Posterior cingulate gyrus (tissue), 11 donors: Measurements from ENCODE around the gene MR1.
"Not testable (repeated sequence)": the region's sequence is repeated elsewhere in the genome, so short reads cannot be mapped to it uniquely, and the experiment has no call there.

Source experiments
- DNase-seq, 10 donors: peaks; one replicate each; pipeline versions ENCODE4 v3.0.0 to v3.0.0-alpha.2; 2020 to 2021; ENCODE audit warnings: mixed read lengths in 3 of 10
- intact Hi-C: fragments of 100-400 bp; cut with DNase I; formaldehyde crosslinking; loops from one replicate; pipeline ENCODE4 v1.15.1; 2023

The MR1 gene

GRCh38 chr1:181028196-181028595 is 5.6 kb upstream of the MR1 start:
- intact Hi-C loops, result loop anchor here (10.0 kb wide), 2 partner anchors 513 to 873 kb away; partner anchors contain the start of gene QSOX1
- no peak for DNase-seq

- intact Hi-C loops, result loop anchor here (10.0 kb wide), 2 partner anchors 514 to 874 kb away; partner anchors contain the start of gene QSOX1
- no peak for DNase-seq
Observed at GRCh38 chr1:181028615-181029014, 5.2 kb upstream of the MR1 start.

- DNase-seq, result no peak
- intact Hi-C loops, result no loop called here
Observed at GRCh38 chr1:181032535-181032934, 1.2 kb upstream of the MR1 start.

- intact Hi-C loops, result no loop called here
Observed at GRCh38 chr1:181033128-181033798, 520 bp upstream of the MR1 start.

GRCh38 chr1:181035210-181035609 is 1.4 kb downstream of the MR1 start:
- DNase-seq, intact Hi-C loops: not testable (repeated sequence)

More at GRCh38 chr1:181033128-181033798, 520 bp upstream of the MR1 start:
- peak in 3 of 10 donors; percentile 8 to 18 (median 16) for DNase-seq

- intact Hi-C loops, result no loop called here
- DNase-seq, result no peak
Observed at GRCh38 chr1:181036107-181036836, 2.5 kb downstream of the MR1 start.

GRCh38 chr1:181037386-181037785 is 3.6 kb downstream of the MR1 start:
- DNase-seq, result no peak
- intact Hi-C loops, result no loop called here

GRCh38 chr1:181038399-181038873 is 4.7 kb downstream of the MR1 start:
- peak in 4 of 10 donors; percentile 52 to 87 (median 56) for DNase-seq
- intact Hi-C loops, result loop anchor here (1.0 kb wide), 1 partner anchor 104 kb away; no protein-coding TSS in a partner anchor

- DNase-seq, result no peak
Observed at GRCh38 chr1:181040284-181040865, 6.6 kb downstream of the MR1 start.

GRCh38 chr1:181043025-181043888 is 9.5 kb downstream of the MR1 start:
- intact Hi-C loops, result no loop called here
- DNase-seq, result no peak

More at GRCh38 chr1:181040284-181040865, 6.6 kb downstream of the MR1 start:
- intact Hi-C loops, result no loop called here

- intact Hi-C loops, result no loop called here
- no peak for DNase-seq
Observed at GRCh38 chr1:181044449-181044966, 10.7 kb downstream of the MR1 start.

- intact Hi-C loops, result not testable (repeated sequence)
- DNase-seq, result peak in 1 of 10 donors; percentile 75
Observed at GRCh38 chr1:181045946-181046345, 12.2 kb downstream of the MR1 start.

- intact Hi-C loops, result no loop called here
Observed at GRCh38 chr1:181049378-181049777, 15.6 kb downstream of the MR1 start.

GRCh38 chr1:181050922-181051321 is 17.1 kb downstream of the MR1 start:
- no peak for DNase-seq
- intact Hi-C loops, result no loop called here

More at GRCh38 chr1:181049378-181049777, 15.6 kb downstream of the MR1 start:
- DNase-seq, result no peak

- DNase-seq, result no peak
- intact Hi-C loops, result no loop called here
Observed at GRCh38 chr1:181056560-181056959, 22.8 kb downstream of the MR1 start.

GRCh38 chr1:181057079-181057478 is 23.3 kb downstream of the MR1 start:
- no peak for DNase-seq
- intact Hi-C loops, result no loop called here

GRCh38 chr1:181059435-181059834 is 25.7 kb downstream of the MR1 start:
- intact Hi-C loops, result no loop called here

GRCh38 chr1:181060066-181060465 is 26.3 kb downstream of the MR1 start:
- DNase-seq, result no peak
- intact Hi-C loops, result no loop called here

More at GRCh38 chr1:181059435-181059834, 25.7 kb downstream of the MR1 start:
- no peak for DNase-seq

GRCh38 chr1:181060947-181061346 is 27.2 kb downstream of the MR1 start:
- intact Hi-C loops, DNase-seq: not testable (repeated sequence)

GRCh38 chr1:181061487-181061886 is 27.7 kb downstream of the MR1 start:
- no peak for DNase-seq
- intact Hi-C loops, result no loop called here
